ENCODE results near the gene ZNF398. TPM values are rescaled to one million over a fixed set of nuclear protein-coding genes. Genes with fewer than 3 reads are reported as not detected.
A peak's percentile ranks its signal among the peaks of the same experiment; 100 is the strongest.

Gene ZNF398
- total RNA-seq, 6 experiments from 2014 or later: 11.0 to 12.1 (median 11.6) TPM

GRCh38 chr7:149104214-149104613, 43.0 kb upstream of the ZNF398 start:
- Mint-ChIP-seq H3K4me3 (no peak overlapping the region), H3K27me3 (ENCODE audit: insufficient read depth) (no peaks in the 10 kb centered on the region; the same call in 1 of the 2 replicates), H3K4me1 (ENCODE audit: low read depth) (no peaks in the 10 kb centered on the region), H3K27ac (no peak overlapping the region), H3K36me3 (ENCODE audit: low read depth) (no peaks in the 10 kb centered on the region), H3K9me3 (no peaks in the 10 kb centered on the region)
- no peak for DNase-seq
- TF ChIP-seq CTCF (IDR thresholded peaks at IDR 0.05): no peak

GRCh38 chr7:149104749-149105148, 42.5 kb upstream of the ZNF398 start:
- Mint-ChIP-seq H3K4me3 (no peak overlapping the region), H3K27me3 (ENCODE audit: insufficient read depth) (no peaks in the 10 kb centered on the region; the same call in 1 of the 2 replicates), H3K36me3 (ENCODE audit: low read depth) (no peaks in the 10 kb centered on the region), H3K9me3 (no peaks in the 10 kb centered on the region), H3K4me1 (ENCODE audit: low read depth) (no peaks in the 10 kb centered on the region), H3K27ac (no peak overlapping the region)
- no peak for TF ChIP-seq CTCF (IDR thresholded peaks at IDR 0.05)
- no peak for DNase-seq

DNA sequence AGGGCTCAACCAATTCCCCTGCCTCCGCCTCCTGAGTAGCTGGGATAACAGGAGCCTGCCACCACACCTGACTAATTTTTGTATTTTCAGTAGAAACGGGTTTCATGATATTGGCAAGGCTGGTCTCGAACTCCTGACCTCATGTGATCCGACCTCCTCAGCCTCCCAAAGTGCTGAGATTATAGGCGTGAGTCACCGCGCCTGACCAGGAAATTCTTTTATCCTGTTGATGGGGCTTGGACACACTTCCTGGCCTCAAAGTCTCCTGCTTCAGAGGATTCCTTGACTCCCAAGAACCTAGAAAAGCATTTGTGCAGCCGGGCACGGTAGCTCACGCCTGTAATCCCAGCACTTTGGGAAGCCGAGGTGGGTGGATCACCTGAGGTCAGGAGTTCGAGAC, 37.3 kb upstream of the ZNF398 start:
- DNase-seq: no peak
- Mint-ChIP-seq H3K27ac (no peak overlapping the region), H3K9me3 (no peaks in the 10 kb centered on the region), H3K27me3 (ENCODE audit: insufficient read depth) (no peaks in the 10 kb centered on the region; the same call in 1 of the 2 replicates), H3K4me3 (no peak overlapping the region), H3K4me1 (ENCODE audit: low read depth) (no peaks in the 10 kb centered on the region), H3K36me3 (ENCODE audit: low read depth) (0 out of 2 replicates have a peak, but pooled peaks cover 4% of the 10 kb centered on the region)
- no peak for TF ChIP-seq CTCF (IDR thresholded peaks at IDR 0.05)

GRCh38 chr7:149125189-149125862, 21.9 kb upstream of the ZNF398 start:
- no peak for TF ChIP-seq CTCF (IDR thresholded peaks at IDR 0.05)
- H3K4me1 Mint-ChIP-seq (ENCODE audit: low read depth): peaks cover 18% of the 10 kb centered on the region
- H3K4me3 Mint-ChIP-seq: peak overlapping the region; percentile 95
- no peaks in the 10 kb centered on the region for H3K9me3 Mint-ChIP-seq
- H3K27ac Mint-ChIP-seq: peak overlapping the region; percentile 96
- peaks cover 14% of the 10 kb centered on the region for H3K36me3 Mint-ChIP-seq (ENCODE audit: low read depth)
- peaks cover 7% of the 10 kb centered on the region for H3K27me3 Mint-ChIP-seq (ENCODE audit: insufficient read depth)
- no peak for DNase-seq

DNA sequence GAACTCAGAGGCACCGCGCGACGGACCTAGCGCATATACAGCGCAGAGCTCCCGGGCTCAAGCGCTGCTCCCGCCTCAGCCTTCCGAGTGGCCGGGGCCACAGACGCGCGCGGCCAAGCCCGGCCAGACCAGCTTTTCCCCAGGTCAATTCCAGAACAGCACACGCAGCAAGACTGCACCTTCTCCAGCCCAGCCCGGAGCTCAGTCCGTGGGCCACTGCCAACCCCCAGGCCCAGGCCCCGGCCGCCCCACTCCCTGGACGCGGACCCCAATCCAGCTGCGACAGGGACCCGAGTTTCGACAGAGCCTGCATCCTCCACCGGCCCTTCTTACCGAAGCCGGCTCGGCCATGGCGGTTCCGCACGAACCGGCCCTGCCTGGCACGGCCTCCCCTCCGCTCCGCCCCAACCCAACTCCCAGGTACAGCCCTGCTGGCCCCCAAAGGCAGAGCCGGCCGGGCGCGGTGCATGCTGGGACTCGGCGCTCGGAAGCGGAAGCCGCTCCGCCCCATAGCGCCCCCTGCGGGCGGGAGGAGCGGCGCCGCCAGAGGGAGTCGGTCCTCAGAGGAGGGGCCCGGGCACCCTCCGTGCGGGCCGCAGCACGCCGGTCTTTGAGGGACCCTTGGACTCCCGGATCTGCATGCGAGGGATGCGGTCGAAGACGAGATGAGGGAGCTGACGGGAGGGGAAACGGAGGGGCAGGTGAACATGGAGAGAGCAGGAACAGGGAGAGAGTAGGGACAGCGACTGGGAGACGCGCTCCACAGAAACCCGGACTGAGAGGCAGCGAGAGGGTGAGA, 21.2 kb upstream of the ZNF398 start, which contains the start of gene ZNF425:
TSS of gene ZNF425 (minus strand) at position 462 of the 799 bp plus-strand sequence. CDS start at position 351, 111 bp downstream.
- Mint-ChIP-seq H3K36me3 (ENCODE audit: low read depth) (peaks cover 21% of the 10 kb centered on the region), H3K4me1 (ENCODE audit: low read depth) (peaks cover 18% of the 10 kb centered on the region), H3K9me3 (peaks cover 6% of the 10 kb centered on the region), H3K27ac (peak within 1 kb of the TSS; percentile 96), H3K4me3 (peak within 1 kb of the TSS; percentile 95), H3K27me3 (ENCODE audit: insufficient read depth) (peaks cover 7% of the 10 kb centered on the region)
- TF ChIP-seq CTCF (IDR thresholded peaks at IDR 0.05): peak; percentile 98
- DNase-seq: peak; percentile 82

Measured in HFFc6 (cell line).